ENCODE data around the gene AQP5.
A peak's percentile ranks its signal among the peaks of the same experiment; 100 is the strongest.

Gene AQP5

GRCh38 chr12:50006280-50006679 lies 44.6 kb downstream of the AQP5 start:
- H3K4me3 ChIP-seq (ENCODE audit: low read depth, low read length): no peak overlapping the region
- no peak for TF ChIP-seq CTCF (conservative IDR thresholded peaks at IDR 0.05; ENCODE audit: low read depth, low read length)
- DNase-seq (ENCODE audit: low read depth): no peak

GRCh38 chr12:50006754-50007442 lies 45.2 kb downstream of the AQP5 start:
- no peak for TF ChIP-seq CTCF (conservative IDR thresholded peaks at IDR 0.05; ENCODE audit: low read depth, low read length)
- DNase-seq (ENCODE audit: low read depth): peak; percentile 14
- H3K4me3 ChIP-seq (ENCODE audit: low read depth, low read length): no peak overlapping the region

- H3K4me3 ChIP-seq (ENCODE audit: low read depth, low read length): no peak overlapping the region
- no peak for DNase-seq (ENCODE audit: low read depth)
- no peak for TF ChIP-seq CTCF (conservative IDR thresholded peaks at IDR 0.05; ENCODE audit: low read depth, low read length)
Measured at GRCh38 chr12:50013361-50014147, 51.9 kb downstream of the AQP5 start.

- no peak for TF ChIP-seq CTCF (conservative IDR thresholded peaks at IDR 0.05; ENCODE audit: low read depth, low read length)
- DNase-seq (ENCODE audit: low read depth): no peak
- H3K4me3 ChIP-seq (ENCODE audit: low read depth, low read length): no peak overlapping the region
Measured at GRCh38 chr12:50014342-50014741, 52.7 kb downstream of the AQP5 start.
